ENCODE measurements around the gene MTHFD1L. TPM values are rescaled to one million over a fixed set of nuclear protein-coding genes. Genes with fewer than 3 reads are reported as not detected.
"Not testable (repeated sequence)": the region's sequence is repeated elsewhere in the genome, so short reads cannot be mapped to it uniquely, and the experiment has no call there.

MTHFD1L gene
- total RNA-seq, 2 donors from 2014 or later: 13.0 to 19.1 TPM

DNA sequence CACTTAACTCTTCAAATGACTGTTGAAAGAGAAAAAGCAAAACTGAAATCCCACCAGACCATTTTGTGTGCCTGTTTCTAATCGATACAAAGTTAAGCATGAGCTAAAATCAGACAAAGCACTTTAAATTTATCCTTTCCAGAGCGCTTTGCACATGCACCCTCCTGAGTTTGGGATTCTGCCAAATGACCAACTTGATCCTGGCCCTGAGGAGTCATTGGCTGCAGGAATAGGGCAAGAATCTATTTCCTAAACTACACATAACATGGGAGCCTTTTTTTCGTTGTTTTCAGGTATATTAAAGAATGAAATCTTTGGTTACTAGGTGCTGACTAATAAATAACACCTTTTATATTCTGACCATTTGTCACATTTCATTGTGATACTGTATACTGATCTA, 23.8 kb upstream of the MTHFD1L start:
- 58 to 71% methylated on average over 3 of the region's 3 CpGs for WGBS, 2 donors
- H3K27ac ChIP-seq: no peak overlapping the region
- DNase-seq (no peak), ATAC-seq (no peak)
- no peak for TF ChIP-seq POLR2A (IDR thresholded peaks at IDR 0.05)
- TF ChIP-seq, protein P1, sequence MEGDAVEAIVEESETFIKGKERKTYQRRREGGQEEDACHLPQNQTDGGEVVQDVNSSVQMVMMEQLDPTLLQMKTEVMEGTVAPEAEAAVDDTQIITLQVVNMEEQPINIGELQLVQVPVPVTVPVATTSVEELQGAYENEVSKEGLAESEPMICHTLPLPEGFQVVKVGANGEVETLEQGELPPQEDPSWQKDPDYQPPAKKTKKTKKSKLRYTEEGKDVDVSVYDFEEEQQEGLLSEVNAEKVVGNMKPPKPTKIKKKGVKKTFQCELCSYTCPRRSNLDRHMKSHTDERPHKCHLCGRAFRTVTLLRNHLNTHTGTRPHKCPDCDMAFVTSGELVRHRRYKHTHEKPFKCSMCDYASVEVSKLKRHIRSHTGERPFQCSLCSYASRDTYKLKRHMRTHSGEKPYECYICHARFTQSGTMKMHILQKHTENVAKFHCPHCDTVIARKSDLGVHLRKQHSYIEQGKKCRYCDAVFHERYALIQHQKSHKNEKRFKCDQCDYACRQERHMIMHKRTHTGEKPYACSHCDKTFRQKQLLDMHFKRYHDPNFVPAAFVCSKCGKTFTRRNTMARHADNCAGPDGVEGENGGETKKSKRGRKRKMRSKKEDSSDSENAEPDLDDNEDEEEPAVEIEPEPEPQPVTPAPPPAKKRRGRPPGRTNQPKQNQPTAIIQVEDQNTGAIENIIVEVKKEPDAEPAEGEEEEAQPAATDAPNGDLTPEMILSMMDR (IDR thresholded peaks at IDR 0.05): no peak
- no peak overlapping the region for H3K4me3 ChIP-seq
- no peaks in the 10 kb centered on the region for H3K9me3 ChIP-seq
- H3K4me1 ChIP-seq: no peaks in the 10 kb centered on the region
- no peaks in the 10 kb centered on the region for H3K27me3 ChIP-seq
- H3K36me3 ChIP-seq (replicated peaks in 1 of 2; ENCODE audit: insufficient read depth in 1 of 2, low read depth in 2 of 2): no peaks in the 10 kb centered on the region
- intact Hi-C loops (cut with DNase I): no loop called here

DNA sequence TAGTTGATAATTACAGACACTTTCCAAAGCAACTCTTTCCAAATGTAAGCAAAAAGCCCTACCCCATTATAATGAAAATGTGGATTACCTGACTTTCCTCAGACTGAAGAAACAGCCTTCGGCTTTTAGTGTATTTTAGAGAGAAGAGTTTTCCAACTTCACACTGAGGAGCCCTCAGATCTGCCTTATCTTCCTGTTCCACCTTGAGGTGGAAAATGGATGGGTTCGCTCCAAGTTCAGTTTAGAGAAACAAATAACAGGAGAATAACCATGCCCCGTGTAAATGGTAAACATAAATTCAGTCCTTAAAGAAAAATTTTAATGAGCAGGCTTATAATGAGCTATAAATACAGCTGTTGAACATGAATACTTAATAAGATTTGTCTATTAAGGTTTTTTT, 21.1 kb upstream of the MTHFD1L start:
- 87 to 89% methylated on average over 3 of the region's 3 CpGs for WGBS, 2 donors
- intact Hi-C loops (cut with DNase I): no loop called here
- TF ChIP-seq, protein P1 (IDR thresholded peaks at IDR 0.05): no peak
- no peak for TF ChIP-seq POLR2A (IDR thresholded peaks at IDR 0.05)
- Histone ChIP-seq H3K9me3 (no peaks in the 10 kb centered on the region), H3K27me3 (no peaks in the 10 kb centered on the region), H3K36me3 (replicated peaks in 1 of 2; ENCODE audit: insufficient read depth in 1 of 2, low read depth in 2 of 2) (no peaks in the 10 kb centered on the region), H3K4me1 (no peaks in the 10 kb centered on the region), H3K4me3 (no peak overlapping the region), H3K27ac (no peak overlapping the region)
- ATAC-seq (no peak), DNase-seq (no peak)

DNA sequence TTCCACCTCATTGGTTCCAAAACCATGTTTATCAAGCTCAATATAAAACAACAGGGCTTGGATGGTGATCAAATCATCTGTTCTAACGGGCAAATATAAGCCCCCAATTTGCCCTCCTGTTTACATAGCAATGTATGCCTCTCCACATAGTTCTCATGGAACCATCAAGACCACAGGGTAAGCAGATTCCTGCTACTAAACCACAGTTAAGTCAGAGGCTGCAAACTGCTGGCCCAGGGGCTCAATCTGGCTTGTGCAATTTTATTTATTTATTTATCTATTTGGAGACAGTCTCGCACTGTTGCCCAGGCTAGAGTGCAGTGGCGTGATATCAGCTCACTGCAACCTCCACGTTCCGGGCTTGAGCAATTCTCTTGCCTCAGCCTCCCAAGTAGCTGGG, 18.9 kb upstream of the MTHFD1L start:
- Histone ChIP-seq H3K9me3 (no peaks in the 10 kb centered on the region), H3K36me3 (replicated peaks in 1 of 2; ENCODE audit: insufficient read depth in 1 of 2, low read depth in 2 of 2) (no peaks in the 10 kb centered on the region), H3K4me3 (no peak overlapping the region), H3K4me1 (no peaks in the 10 kb centered on the region), H3K27me3 (no peaks in the 10 kb centered on the region), H3K27ac (no peak overlapping the region)
- WGBS, 2 donors: 79 to 89% methylated on average over 5 of the region's 5 CpGs
- intact Hi-C loops (cut with DNase I): no loop called here
- TF ChIP-seq, protein P1 (IDR thresholded peaks at IDR 0.05): no peak
- TF ChIP-seq POLR2A (IDR thresholded peaks at IDR 0.05): no peak
- ATAC-seq (no peak), DNase-seq (no peak)

DNA sequence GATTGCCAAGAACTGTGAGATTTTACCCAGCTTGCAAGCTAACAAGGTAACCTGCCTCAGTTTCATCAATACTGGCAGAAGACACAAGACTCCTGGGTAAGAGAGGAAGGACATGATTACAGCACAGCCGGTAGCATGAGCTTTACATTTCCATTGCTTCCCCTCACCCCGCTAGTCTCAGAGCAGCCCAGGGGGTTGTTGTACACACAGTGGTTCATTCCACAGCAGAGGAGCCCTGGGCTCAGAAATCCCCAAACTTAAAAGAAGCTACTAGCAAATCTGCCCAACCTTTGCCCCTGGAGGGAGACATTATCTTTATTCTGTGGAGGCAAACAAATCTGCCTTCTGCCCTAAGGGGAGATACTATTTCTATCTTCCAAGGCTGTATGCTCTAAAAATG, 17.1 kb upstream of the MTHFD1L start:
- WGBS, 2 donors: 57 to 66% methylated on average over 2 of the region's 2 CpGs
- ATAC-seq (no peak), DNase-seq (no peak)
- no peaks in the 10 kb centered on the region for H3K4me1 ChIP-seq
- no peaks in the 10 kb centered on the region for H3K27me3 ChIP-seq
- intact Hi-C loops (cut with DNase I): no loop called here
- TF ChIP-seq POLR2A (IDR thresholded peaks at IDR 0.05): no peak
- TF ChIP-seq, protein P1 (IDR thresholded peaks at IDR 0.05): no peak
- no peak overlapping the region for H3K4me3 ChIP-seq
- no peaks in the 10 kb centered on the region for H3K36me3 ChIP-seq (replicated peaks in 1 of 2; ENCODE audit: insufficient read depth in 1 of 2, low read depth in 2 of 2)
- no peak overlapping the region for H3K27ac ChIP-seq
- H3K9me3 ChIP-seq: no peaks in the 10 kb centered on the region

DNA sequence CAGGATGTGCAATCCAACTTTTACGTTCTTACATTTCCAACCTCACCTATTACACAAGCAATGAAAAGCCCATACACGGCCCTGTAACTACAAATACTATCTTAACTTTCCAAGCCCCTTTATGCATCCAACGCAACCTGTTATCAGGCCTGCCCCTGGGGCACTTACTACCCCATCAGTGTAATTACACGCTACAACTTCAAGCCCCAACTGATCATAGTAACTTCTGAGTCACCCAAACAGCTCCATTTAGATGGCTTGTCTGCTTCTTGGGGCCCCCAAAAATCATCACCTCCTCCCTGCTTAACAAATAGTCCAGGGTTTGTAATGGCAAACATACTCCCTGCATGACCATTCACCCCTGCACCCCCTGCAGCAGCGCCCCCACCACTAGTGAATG, 11.1 kb upstream of the MTHFD1L start:
- H3K4me3 ChIP-seq; H3K9me3 ChIP-seq; ATAC-seq; H3K36me3 ChIP-seq (replicated peaks in 1 of 2; ENCODE audit: insufficient read depth in 1 of 2, low read depth in 2 of 2); intact Hi-C loops (cut with DNase I); DNase-seq; H3K27ac ChIP-seq; H3K27me3 ChIP-seq: not testable (repeated sequence)
- H3K4me1 ChIP-seq: peaks cover 12% of the 10 kb centered on the region
- 78 to 81% methylated on average over 5 of the region's 5 CpGs for WGBS, 2 donors

DNA sequence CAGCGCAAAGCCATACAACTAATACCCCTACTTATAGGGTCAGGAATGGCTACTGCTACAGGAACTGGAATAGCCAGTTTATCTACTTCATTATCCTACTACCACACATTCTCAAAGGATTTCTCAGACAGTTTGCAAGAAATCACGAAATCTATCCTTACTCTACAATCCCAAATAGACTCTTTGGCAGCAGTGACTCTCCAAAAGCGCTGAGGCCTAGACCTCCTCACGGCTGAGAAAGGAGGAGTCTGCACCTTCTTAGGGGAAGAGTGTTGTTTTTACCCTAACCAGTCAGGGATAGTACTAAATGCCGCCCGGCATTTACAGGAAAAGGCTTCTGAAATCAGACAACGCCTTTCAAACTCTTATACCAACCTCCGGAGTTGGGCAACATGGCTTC, 10.3 kb upstream of the MTHFD1L start:
- DNase-seq; H3K36me3 ChIP-seq (replicated peaks in 1 of 2; ENCODE audit: insufficient read depth in 1 of 2, low read depth in 2 of 2); H3K27ac ChIP-seq; H3K4me3 ChIP-seq; H3K27me3 ChIP-seq; intact Hi-C loops (cut with DNase I); ATAC-seq; H3K9me3 ChIP-seq: not testable (repeated sequence)
- 96 to 97% methylated on average over 8 of the region's 8 CpGs for WGBS, 2 donors
- H3K4me1 ChIP-seq: peaks cover 12% of the 10 kb centered on the region

Measured in body of pancreas (tissue), 4 donors.